Measurements from ENCODE around the gene DENND1A.

The DENND1A gene

DNA sequence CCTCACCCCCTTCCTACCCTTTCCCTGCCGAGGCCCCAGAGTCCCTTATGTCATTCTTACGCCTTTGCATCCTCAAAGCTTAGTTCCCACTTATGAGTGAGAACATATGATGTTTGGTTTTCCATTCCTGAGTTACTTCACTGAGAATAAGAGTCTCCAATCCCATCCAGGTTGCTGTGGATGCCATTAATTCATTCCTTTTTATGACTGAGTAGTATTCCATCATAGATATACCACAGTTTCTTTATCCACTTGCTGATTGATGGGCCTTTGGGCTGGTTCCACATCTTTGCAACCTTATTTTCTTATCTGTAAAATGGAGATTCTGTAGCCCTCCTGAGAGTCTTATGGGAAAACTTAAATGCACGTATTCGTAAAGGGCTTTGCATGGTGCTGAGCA, 537.1 kb downstream of the DENND1A start:
- Histone ChIP-seq H3K4me2 (ENCODE audit: low read depth, low read length, poor library complexity, severe bottlenecking) (no peak overlapping the region), H3K4me1 (ENCODE audit: insufficient read depth, low read length, poor library complexity, severe bottlenecking) (no peaks in the 10 kb centered on the region), H3F3A (ENCODE audit: low read depth) (no peaks in the 10 kb centered on the region), H2AFZ (ENCODE audit: low read length) (no peak overlapping the region), H3K79me2 (ENCODE audit: insufficient read depth, low read length) (no peaks in the 10 kb centered on the region), H3K9ac (ENCODE audit: low read depth, low read length, poor library complexity, severe bottlenecking) (no peak overlapping the region), H3K9me3 (ENCODE audit: insufficient read depth, low read depth, low read length) (no peaks in the 10 kb centered on the region), H3K9me2 (replicated peaks; ENCODE audit: low read depth, low read length) (no peaks in the 10 kb centered on the region), H3K36me3 (ENCODE audit: insufficient read depth, low read length) (no peaks in the 10 kb centered on the region), H3K4me3 (ENCODE audit: low read length, poor library complexity, severe bottlenecking) (no peak overlapping the region), H3K27me3 (ENCODE audit: insufficient read depth, low read length, poor library complexity, severe bottlenecking) (no peaks in the 10 kb centered on the region), H4K20me1 (ENCODE audit: insufficient read depth, low read length, poor library complexity, severe bottlenecking) (no peaks in the 10 kb centered on the region)
- TF ChIP-seq, protein P1, sequence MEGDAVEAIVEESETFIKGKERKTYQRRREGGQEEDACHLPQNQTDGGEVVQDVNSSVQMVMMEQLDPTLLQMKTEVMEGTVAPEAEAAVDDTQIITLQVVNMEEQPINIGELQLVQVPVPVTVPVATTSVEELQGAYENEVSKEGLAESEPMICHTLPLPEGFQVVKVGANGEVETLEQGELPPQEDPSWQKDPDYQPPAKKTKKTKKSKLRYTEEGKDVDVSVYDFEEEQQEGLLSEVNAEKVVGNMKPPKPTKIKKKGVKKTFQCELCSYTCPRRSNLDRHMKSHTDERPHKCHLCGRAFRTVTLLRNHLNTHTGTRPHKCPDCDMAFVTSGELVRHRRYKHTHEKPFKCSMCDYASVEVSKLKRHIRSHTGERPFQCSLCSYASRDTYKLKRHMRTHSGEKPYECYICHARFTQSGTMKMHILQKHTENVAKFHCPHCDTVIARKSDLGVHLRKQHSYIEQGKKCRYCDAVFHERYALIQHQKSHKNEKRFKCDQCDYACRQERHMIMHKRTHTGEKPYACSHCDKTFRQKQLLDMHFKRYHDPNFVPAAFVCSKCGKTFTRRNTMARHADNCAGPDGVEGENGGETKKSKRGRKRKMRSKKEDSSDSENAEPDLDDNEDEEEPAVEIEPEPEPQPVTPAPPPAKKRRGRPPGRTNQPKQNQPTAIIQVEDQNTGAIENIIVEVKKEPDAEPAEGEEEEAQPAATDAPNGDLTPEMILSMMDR (conservative IDR thresholded peaks at IDR 0.05; ENCODE audit: low read length): no peak
- TF ChIP-seq EZH2phosphoT487 (IDR thresholded peaks at IDR 0.05; ENCODE audit: borderline replicate concordance): no peak

GRCh38 chr9:123391946-123392345, 538.0 kb downstream of the DENND1A start:
- Histone ChIP-seq H3K4me3 (ENCODE audit: low read length, poor library complexity, severe bottlenecking) (no peak overlapping the region), H3K36me3 (ENCODE audit: insufficient read depth, low read length) (no peaks in the 10 kb centered on the region), H3K27me3 (ENCODE audit: insufficient read depth, low read length, poor library complexity, severe bottlenecking) (no peaks in the 10 kb centered on the region), H3K9me2 (replicated peaks; ENCODE audit: low read depth, low read length) (no peaks in the 10 kb centered on the region), H3K4me2 (ENCODE audit: low read depth, low read length, poor library complexity, severe bottlenecking) (no peak overlapping the region), H2AFZ (ENCODE audit: low read length) (no peak overlapping the region), H3K9me3 (ENCODE audit: insufficient read depth, low read depth, low read length) (no peaks in the 10 kb centered on the region), H3K9ac (ENCODE audit: low read depth, low read length, poor library complexity, severe bottlenecking) (no peak overlapping the region), H3K4me1 (ENCODE audit: insufficient read depth, low read length, poor library complexity, severe bottlenecking) (no peaks in the 10 kb centered on the region), H3K79me2 (ENCODE audit: insufficient read depth, low read length) (no peaks in the 10 kb centered on the region), H4K20me1 (ENCODE audit: insufficient read depth, low read length, poor library complexity, severe bottlenecking) (no peaks in the 10 kb centered on the region), H3F3A (ENCODE audit: low read depth) (no peaks in the 10 kb centered on the region)
- TF ChIP-seq EZH2phosphoT487 (IDR thresholded peaks at IDR 0.05; ENCODE audit: borderline replicate concordance): no peak
- TF ChIP-seq, protein P1 (conservative IDR thresholded peaks at IDR 0.05; ENCODE audit: low read length): no peak

DNA sequence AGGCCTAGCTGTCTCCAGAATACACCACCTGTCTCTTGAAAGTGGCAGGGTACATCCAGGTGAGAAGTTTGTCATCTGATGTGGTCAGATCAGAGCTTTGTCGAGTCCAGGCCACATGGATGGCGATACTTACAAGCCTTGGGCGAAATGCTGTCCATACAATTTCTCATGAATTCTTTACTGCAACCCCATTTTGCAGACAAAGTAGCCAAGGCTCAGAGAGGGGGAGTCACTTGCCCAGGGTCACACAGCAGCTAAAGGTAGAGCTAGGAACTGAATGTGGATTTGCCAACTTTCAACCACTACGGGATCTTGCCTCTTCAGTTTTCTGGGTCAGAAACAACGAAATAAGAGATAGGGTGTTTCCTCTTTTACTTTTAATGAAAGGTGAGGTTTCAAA, 538.7 kb downstream of the DENND1A start:
- Histone ChIP-seq H3K4me1 (ENCODE audit: insufficient read depth, low read length, poor library complexity, severe bottlenecking) (no peaks in the 10 kb centered on the region), H3K27me3 (ENCODE audit: insufficient read depth, low read length, poor library complexity, severe bottlenecking) (no peaks in the 10 kb centered on the region), H3K79me2 (ENCODE audit: insufficient read depth, low read length) (no peaks in the 10 kb centered on the region), H2AFZ (ENCODE audit: low read length) (no peak overlapping the region), H3K9me2 (replicated peaks; ENCODE audit: low read depth, low read length) (no peaks in the 10 kb centered on the region), H3K9ac (ENCODE audit: low read depth, low read length, poor library complexity, severe bottlenecking) (no peak overlapping the region), H3K36me3 (ENCODE audit: insufficient read depth, low read length) (no peaks in the 10 kb centered on the region), H3K4me3 (ENCODE audit: low read length, poor library complexity, severe bottlenecking) (no peak overlapping the region), H3K9me3 (ENCODE audit: insufficient read depth, low read depth, low read length) (no peaks in the 10 kb centered on the region), H3K4me2 (ENCODE audit: low read depth, low read length, poor library complexity, severe bottlenecking) (no peak overlapping the region), H4K20me1 (ENCODE audit: insufficient read depth, low read length, poor library complexity, severe bottlenecking) (no peaks in the 10 kb centered on the region), H3F3A (ENCODE audit: low read depth) (no peaks in the 10 kb centered on the region)
- TF ChIP-seq, protein P1 (conservative IDR thresholded peaks at IDR 0.05; ENCODE audit: low read length): no peak
- no peak for TF ChIP-seq EZH2phosphoT487 (IDR thresholded peaks at IDR 0.05; ENCODE audit: borderline replicate concordance)
